ENCODE data around the gene TMEM135.

TMEM135 gene

DNA sequence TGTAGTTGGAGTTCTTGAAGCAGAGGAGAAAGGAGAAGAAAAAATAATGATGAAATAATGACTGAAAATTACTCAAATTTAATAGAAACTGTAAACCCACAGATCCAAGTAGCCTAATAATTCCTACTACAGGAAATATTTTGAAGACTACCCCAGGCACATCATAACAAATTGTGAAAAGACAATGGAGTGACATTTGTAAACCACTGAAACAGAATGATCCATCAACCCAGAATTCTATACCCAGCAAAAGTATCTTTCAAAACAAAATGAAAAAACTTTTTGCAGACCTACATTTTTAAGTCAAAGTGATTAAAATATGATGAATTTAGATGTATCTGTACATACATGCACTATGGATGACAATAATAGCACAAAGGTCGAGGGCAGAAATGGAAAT is 194.6 kb downstream of the TMEM135 start:
- TF ChIP-seq, protein P1, sequence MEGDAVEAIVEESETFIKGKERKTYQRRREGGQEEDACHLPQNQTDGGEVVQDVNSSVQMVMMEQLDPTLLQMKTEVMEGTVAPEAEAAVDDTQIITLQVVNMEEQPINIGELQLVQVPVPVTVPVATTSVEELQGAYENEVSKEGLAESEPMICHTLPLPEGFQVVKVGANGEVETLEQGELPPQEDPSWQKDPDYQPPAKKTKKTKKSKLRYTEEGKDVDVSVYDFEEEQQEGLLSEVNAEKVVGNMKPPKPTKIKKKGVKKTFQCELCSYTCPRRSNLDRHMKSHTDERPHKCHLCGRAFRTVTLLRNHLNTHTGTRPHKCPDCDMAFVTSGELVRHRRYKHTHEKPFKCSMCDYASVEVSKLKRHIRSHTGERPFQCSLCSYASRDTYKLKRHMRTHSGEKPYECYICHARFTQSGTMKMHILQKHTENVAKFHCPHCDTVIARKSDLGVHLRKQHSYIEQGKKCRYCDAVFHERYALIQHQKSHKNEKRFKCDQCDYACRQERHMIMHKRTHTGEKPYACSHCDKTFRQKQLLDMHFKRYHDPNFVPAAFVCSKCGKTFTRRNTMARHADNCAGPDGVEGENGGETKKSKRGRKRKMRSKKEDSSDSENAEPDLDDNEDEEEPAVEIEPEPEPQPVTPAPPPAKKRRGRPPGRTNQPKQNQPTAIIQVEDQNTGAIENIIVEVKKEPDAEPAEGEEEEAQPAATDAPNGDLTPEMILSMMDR (conservative IDR thresholded peaks at IDR 0.05; ENCODE audit: low read length), result no peak
- DNase-seq (ENCODE audit: low read depth), result no peak
- no peak overlapping the region for H3K4me3 ChIP-seq (ENCODE audit: low read length)

DNA sequence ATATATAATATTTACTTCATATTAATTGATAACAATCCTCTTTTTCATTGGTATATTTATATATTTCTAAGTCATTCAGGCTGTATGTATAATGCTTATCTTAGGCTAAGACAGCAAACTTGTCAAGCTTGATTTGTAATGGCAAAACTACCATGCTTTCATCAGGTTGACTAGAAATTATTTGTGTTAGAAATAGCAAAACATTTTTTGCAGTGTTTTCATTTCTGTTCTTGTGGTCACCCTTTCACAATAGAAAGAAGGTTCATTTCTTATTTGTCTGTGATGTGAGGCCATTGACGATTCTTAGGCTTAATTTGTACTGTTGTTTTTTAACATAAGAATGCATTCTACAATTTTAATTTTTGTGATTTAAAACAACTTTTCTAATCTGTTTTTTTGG is 197.6 kb downstream of the TMEM135 start:
- DNase-seq (ENCODE audit: low read depth), result no peak
- no peak overlapping the region for H3K4me3 ChIP-seq (ENCODE audit: low read length)
- TF ChIP-seq, protein P1 (conservative IDR thresholded peaks at IDR 0.05; ENCODE audit: low read length), result no peak

DNA sequence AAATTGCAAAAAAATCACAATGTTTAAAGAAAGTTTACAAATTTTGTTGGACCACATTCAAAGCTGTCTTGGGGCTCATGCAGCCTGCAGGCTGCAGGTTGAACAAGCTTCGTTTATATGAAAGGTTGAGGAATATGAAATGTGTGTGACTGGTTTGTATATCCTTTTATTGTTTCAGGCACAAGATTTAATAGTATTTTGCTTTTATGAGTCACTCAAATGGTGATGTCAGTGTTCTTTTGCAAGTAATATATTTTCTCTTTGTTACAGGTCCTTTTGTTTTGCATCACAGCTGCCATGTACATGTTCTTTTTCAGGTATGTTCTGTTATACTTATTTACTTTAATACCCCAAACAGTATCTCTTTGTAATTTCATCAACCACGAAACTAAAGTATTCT is 198.6 kb downstream of the TMEM135 start:
- TF ChIP-seq, protein P1 (conservative IDR thresholded peaks at IDR 0.05; ENCODE audit: low read length), result no peak
- no peak for DNase-seq (ENCODE audit: low read depth)
- no peak overlapping the region for H3K4me3 ChIP-seq (ENCODE audit: low read length)

DNA sequence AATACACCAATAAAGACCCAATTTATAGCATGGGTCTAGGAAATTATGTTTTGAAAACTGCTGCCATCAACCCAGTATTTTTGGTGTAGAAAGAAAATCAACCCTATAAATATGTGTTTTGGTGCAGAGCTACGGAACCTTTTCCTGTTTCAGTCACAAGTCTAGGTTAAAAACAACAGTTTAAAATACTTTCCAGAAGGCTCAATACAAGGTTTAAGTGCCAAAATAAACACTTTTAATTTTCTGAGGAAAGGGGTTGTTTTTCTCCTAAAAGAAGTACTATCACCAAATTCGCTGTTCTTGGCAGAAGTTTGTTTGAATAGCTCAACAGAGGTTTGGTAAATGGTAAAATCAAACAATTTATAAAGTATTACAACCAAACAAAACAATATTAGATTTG is 201.3 kb downstream of the TMEM135 start:
- DNase-seq (ENCODE audit: low read depth), result no peak
- TF ChIP-seq, protein P1 (conservative IDR thresholded peaks at IDR 0.05; ENCODE audit: low read length), result no peak
- H3K4me3 ChIP-seq (ENCODE audit: low read length), result no peak overlapping the region

DNA sequence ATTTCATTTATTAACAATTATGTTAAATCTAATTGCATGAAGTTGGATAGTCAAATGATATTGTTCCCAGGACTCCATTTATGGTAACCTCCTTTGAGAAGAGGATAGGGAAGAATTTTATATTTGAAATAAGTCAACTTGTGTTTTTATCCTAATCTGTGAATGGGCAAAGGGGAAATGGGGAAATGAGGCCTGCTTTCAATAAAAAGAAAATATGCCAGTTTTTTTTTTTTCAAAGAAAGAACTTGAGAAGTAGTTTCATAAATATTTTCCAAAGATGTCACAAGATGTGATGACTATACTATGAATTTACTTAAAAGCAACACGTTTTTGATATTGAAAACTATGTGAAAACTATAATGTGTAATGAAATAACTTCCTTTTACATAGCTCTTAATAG is 201.8 kb downstream of the TMEM135 start:
- TF ChIP-seq, protein P1 (conservative IDR thresholded peaks at IDR 0.05; ENCODE audit: low read length), result no peak

DNA sequence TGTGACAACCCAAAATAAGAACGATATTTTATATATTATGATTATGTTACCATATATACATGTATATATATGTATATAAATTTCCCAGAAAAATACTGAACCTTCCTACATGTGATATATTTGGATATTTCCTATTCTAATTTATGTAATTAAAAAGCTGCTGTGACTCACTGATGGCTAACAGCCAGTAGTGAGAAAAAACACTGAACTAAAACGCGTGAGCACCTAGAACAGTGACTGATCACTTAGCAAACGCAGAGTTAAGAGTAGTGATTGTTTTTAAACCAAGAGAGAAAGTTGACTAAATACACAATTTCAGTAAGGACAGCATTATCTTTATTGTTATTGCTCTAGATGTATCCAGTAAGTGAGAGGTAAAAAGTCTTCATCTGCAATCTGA is 213.8 kb downstream of the TMEM135 start:
- no peak for DNase-seq (ENCODE audit: low read depth)

More for the DNA sequence above, 201.8 kb downstream of the TMEM135 start:
- H3K4me3 ChIP-seq (ENCODE audit: low read length), result no peak overlapping the region
- DNase-seq (ENCODE audit: low read depth), result no peak

DNA sequence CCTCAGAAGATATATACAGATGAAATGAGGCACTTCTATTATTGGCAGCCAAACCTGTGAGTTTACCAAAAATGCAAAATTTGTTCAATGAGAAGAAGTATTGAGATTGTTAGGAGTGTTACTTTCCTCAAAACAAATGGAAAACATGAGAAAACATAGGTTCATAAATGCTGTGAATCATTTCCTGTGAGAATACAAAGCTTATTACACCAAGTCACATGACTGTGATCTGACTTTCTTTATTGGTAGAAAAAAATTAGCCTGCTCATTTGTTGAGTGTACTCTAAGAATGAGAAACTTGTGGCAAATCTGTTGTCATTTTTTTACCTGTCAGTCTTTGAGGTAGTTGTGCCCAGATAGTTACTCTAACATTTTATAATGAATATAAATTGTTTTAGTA is 215.1 kb downstream of the TMEM135 start:
- DNase-seq (ENCODE audit: low read depth), result no peak
- H3K4me3 ChIP-seq (ENCODE audit: low read length), result no peak overlapping the region
- TF ChIP-seq, protein P1 (conservative IDR thresholded peaks at IDR 0.05; ENCODE audit: low read length), result no peak

More for the DNA sequence above, 213.8 kb downstream of the TMEM135 start:
- no peak overlapping the region for H3K4me3 ChIP-seq (ENCODE audit: low read length)
- TF ChIP-seq, protein P1 (conservative IDR thresholded peaks at IDR 0.05; ENCODE audit: low read length), result no peak

Data from AG10803 (cell line).